Esophagus muscularis mucosa (tissue), 4 donors: ENCODE results near the gene SIX4. TPM values are rescaled to one million over a fixed set of nuclear protein-coding genes. Genes with fewer than 3 reads are reported as not detected.

Experiments used
- total RNA-seq, 4 donors: library from RNA; depleted of rRNA; stranded (reverse); fragments of >200 nt; gene quantifications; one replicate each; pipeline versions ENCODE4 v1.1.0 to v1.2.1, GENCODE V29; 2016

SIX4 gene
- total RNA-seq, 4 donors from 2014 or later = 1.7 to 4.2 (median 2.7) TPM

Other genes starting within 250 kb of the SIX4 start
- 1 to 10 TPM in 1 of 4 donors, under 1 TPM in 2, not detected in 1; 0.29 to 3.7 (median 0.50) TPM for gene C14orf39, start 238.3 kb downstream of the SIX4 start, total RNA-seq
- gene SIX6, start 215.2 kb downstream of the SIX4 start, total RNA-seq = not detected
- gene SIX1, start 74.9 kb downstream of the SIX4 start, total RNA-seq = under 1 TPM; 0.42 to 0.58 (median 0.48) TPM
- gene MNAT1, start 10.4 kb upstream of the SIX4 start, total RNA-seq = 10 to 100 TPM; 34.9 to 48.2 (median 38.1) TPM